Purkinje cell (primary cell): ENCODE measurements around the gene GNS. TPM values are rescaled to one million over a fixed set of nuclear protein-coding genes. Genes with fewer than 3 reads are reported as not detected.

Experiments used
- polyA plus RNA-seq: library from polyadenylated mRNA; unstranded; fragments of >200 nt; fragmentation: Nextera tagmentation; gene quantifications from 2 replicates; pipeline ENCODE4 v1.2.1, GENCODE V29; 2014

Gene GNS
- polyA plus RNA-seq: 11.6 and 18.2 TPM in 2 replicates

GRCh38 chr12:64759035-64759894 lies at the start of gene GNS:
Gene GNS, minus strand, starts transcription at chr12:64759406. Its CDS starts 130 bp downstream, at chr12:64759276.

Other genes with a start within 250 kb of the GNS start
- 0.98 and 1.4 TPM in 2 replicates for gene RASSF3, start 148.9 kb downstream of the GNS start, polyA plus RNA-seq
- gene TBC1D30, start 65.2 kb upstream of the GNS start, polyA plus RNA-seq: 3.0 and 4.3 TPM in 2 replicates